ENCODE measurements around the gene SMIM1. TPM values are rescaled to one million over a fixed set of nuclear protein-coding genes. Genes with fewer than 3 reads are reported as not detected.
"Not testable (repeated sequence)": the region's sequence is repeated elsewhere in the genome, so short reads cannot be mapped to it uniquely, and the experiment has no call there.

The SMIM1 gene
- total and polyA plus RNA-seq, 7 donors = 0.57 to 2.1 (median 1.3) TPM

- H3K4me3 ChIP-seq = peak overlapping the region; percentile 94
- no peak for TF ChIP-seq CTCF (IDR thresholded peaks at IDR 0.05)
- peaks cover 36% of the 10 kb centered on the region for H3K4me1 ChIP-seq
- WGBS, 3 donors = 3 to 4% (median 3%) methylated on average over 39 to 53 of the region's 53 CpGs
- H3K9me3 ChIP-seq = no peaks in the 10 kb centered on the region
- ATAC-seq = peak in 1 of 4 donors; percentile 1
- peaks cover 0 to 11% of the 10 kb centered on the region in 2 donors for H3K36me3 ChIP-seq (ENCODE audit: insufficient read depth in 1 of 2, low read depth in 1 of 2)
- H3K27me3 ChIP-seq (ENCODE audit: insufficient read depth in 3 of 3, low read length in 2 of 3) = no peaks in the 10 kb centered on the region
- peak in 1 of 2 donors; percentile 27 for DNase-seq
- intact Hi-C loops (cut with DNase I) = no loop called here
- peak overlapping the region; percentile 79 for H3K27ac ChIP-seq
Observed at GRCh38 chr1:3795453-3796214, 23.1 kb downstream of the SMIM1 start.

GRCh38 chr1:3796215-3797061 is 23.9 kb downstream of the SMIM1 start, which contains the start of gene LRRC47:
Gene LRRC47 (minus strand): TSS chr1:3796498. CDS start chr1:3796476, 22 bp downstream.
- intact Hi-C loops (cut with DNase I) = no loop called here
- Histone ChIP-seq H3K27me3 (ENCODE audit: insufficient read depth in 3 of 3, low read length in 2 of 3) (no peaks in the 10 kb centered on the region), H3K4me3 (peak within 1 kb of the TSS; percentile 94), H3K36me3 (ENCODE audit: insufficient read depth in 1 of 2, low read depth in 1 of 2) (peaks cover 0 to 11% of the 10 kb centered on the region in 2 donors), H3K4me1 (peaks cover 36% of the 10 kb centered on the region), H3K9me3 (no peaks in the 10 kb centered on the region), H3K27ac (peak within 1 kb of the TSS; percentile 79)
- ATAC-seq = peak; percentile 99 to 100 (median 99)
- peak; percentile 96 to 98 for DNase-seq
- WGBS, 3 donors = 3 to 4% (median 3%) methylated on average over 56 to 60 of the region's 60 CpGs
- no peak for TF ChIP-seq CTCF (IDR thresholded peaks at IDR 0.05)

GRCh38 chr1:3799976-3800685 is 27.6 kb downstream of the SMIM1 start:
- intact Hi-C loops (cut with DNase I) = no loop called here
- ATAC-seq = no peak
- Histone ChIP-seq H3K4me3 (no peak overlapping the region), H3K4me1 (peaks cover 11% of the 10 kb centered on the region), H3K27me3 (ENCODE audit: insufficient read depth in 3 of 3, low read length in 2 of 3) (no peaks in the 10 kb centered on the region), H3K36me3 (ENCODE audit: insufficient read depth in 1 of 2, low read depth in 1 of 2) (no peaks in the 10 kb centered on the region), H3K27ac (no peak overlapping the region), H3K9me3 (no peaks in the 10 kb centered on the region)
- no peak for TF ChIP-seq CTCF (IDR thresholded peaks at IDR 0.05)
- WGBS, 3 donors = 77 to 79% (median 77%) methylated on average over 11 of the region's 11 CpGs
- no peak for DNase-seq

- ATAC-seq; intact Hi-C loops (cut with DNase I): not testable (repeated sequence)
- 83 to 84% (median 84%) methylated on average over 3 of the region's 3 CpGs for WGBS, 3 donors
Observed at GRCh38 chr1:3800795-3801194, 28.2 kb downstream of the SMIM1 start.

More at GRCh38 chr1:3800795-3801194, 28.2 kb downstream of the SMIM1 start:
- H3K36me3 ChIP-seq (ENCODE audit: insufficient read depth in 1 of 2, low read depth in 1 of 2); H3K4me1 ChIP-seq; DNase-seq; H3K9me3 ChIP-seq; H3K27me3 ChIP-seq (ENCODE audit: insufficient read depth in 3 of 3, low read length in 2 of 3); H3K27ac ChIP-seq; H3K4me3 ChIP-seq: not testable (repeated sequence)
